ENCODE measurements around the gene SIVA1.

Gene SIVA1

DNA sequence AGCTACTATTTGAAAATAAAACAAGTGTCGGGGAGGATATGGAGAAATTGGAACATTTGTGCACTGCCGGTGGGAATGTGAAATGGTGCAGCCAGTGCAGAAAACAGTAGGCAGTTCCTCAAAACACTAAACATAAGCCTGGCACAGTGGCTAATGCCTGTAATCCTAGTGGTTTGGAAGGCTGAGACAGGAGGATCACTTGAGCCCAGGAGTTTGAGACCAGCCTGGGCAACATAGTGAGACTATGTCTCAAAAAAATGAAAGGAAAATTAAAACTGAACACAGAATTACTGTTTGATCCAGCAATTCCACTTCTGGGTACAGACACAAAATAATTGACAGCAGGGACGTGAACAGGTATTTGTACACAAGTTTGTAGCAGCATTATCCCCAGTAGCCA lies 12.6 kb downstream of the SIVA1 start:
- no peak for DNase-seq (ENCODE audit: low read depth)
- H3K4me3 ChIP-seq (ENCODE audit: low read length) = no peak overlapping the region
- TF ChIP-seq, protein P1, sequence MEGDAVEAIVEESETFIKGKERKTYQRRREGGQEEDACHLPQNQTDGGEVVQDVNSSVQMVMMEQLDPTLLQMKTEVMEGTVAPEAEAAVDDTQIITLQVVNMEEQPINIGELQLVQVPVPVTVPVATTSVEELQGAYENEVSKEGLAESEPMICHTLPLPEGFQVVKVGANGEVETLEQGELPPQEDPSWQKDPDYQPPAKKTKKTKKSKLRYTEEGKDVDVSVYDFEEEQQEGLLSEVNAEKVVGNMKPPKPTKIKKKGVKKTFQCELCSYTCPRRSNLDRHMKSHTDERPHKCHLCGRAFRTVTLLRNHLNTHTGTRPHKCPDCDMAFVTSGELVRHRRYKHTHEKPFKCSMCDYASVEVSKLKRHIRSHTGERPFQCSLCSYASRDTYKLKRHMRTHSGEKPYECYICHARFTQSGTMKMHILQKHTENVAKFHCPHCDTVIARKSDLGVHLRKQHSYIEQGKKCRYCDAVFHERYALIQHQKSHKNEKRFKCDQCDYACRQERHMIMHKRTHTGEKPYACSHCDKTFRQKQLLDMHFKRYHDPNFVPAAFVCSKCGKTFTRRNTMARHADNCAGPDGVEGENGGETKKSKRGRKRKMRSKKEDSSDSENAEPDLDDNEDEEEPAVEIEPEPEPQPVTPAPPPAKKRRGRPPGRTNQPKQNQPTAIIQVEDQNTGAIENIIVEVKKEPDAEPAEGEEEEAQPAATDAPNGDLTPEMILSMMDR (IDR thresholded peaks at IDR 0.05; ENCODE audit: insufficient read depth, low read depth, low read length, missing control alignments) = no peak

DNA sequence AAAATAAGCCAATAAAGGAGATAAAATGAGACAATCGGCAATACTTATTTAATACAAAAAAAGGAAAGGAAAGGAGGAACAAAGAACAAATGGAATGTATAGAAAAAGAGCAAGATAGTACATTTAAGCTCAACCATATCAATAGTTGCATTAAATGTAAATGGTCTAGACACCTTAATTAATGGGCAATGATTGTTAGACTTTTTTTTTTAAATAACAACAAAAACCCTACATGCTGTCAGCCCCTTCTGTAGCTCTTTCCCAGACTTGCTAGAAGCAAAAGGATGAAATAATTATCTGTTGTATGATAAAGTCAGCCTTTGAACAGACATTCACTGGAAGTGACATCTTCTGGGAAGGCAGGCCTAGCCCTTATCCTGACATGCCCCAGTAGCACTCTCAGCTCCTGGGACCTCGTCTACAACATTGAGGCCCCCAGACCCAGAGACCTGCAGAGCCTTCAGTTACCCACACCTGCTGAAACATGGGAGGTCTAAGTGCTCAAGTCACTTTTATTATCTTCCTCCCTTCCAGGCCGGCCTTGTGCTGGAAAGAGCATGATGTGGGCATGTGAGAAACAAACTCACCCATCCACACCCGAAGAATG lies 13.4 kb downstream of the SIVA1 start:
- TF ChIP-seq, protein P1 (IDR thresholded peaks at IDR 0.05; ENCODE audit: insufficient read depth, low read depth, low read length, missing control alignments) = no peak
- no peak for DNase-seq (ENCODE audit: low read depth)
- H3K4me3 ChIP-seq (ENCODE audit: low read length) = no peak overlapping the region

DNA sequence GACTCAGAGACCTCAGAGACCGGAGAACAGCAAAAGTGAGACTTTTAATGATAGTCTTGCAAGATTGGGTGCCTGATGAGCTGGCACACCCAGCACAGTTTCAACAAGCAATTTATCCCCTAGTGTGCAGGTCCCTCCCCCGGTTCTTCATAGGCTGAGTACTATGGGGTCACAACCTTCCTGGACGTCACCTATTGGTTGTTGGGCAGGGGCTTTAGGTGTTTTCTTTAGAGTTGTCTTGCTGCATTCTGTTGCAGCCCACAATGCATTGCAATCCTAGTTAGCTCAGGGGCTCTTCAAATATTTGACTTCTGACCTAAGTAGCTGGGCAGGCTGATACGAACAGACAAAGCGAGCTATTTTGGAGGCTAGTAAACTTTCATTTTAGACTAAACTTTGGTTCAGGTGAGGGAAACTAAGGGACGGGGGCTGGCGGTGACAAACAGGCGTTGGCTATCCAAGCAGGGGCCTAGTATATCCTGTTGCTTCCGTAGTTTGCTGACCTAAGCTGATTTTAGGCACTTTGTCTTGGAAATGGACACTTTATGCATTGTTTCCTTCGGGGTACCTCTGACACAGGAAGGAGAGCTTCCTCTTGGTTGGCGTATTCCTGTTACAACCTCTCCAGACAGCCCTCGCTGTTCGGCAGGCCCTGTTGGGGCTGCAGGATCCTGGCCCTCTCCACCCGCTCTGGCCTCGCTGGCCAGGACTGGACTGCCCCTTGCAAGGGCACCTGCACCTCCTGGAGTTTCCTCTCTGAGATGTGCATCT lies 14.1 kb downstream of the SIVA1 start:
- TF ChIP-seq, protein P1 (IDR thresholded peaks at IDR 0.05; ENCODE audit: insufficient read depth, low read depth, low read length, missing control alignments) = no peak
- no peak for DNase-seq (ENCODE audit: low read depth)
- H3K4me3 ChIP-seq (ENCODE audit: low read length) = no peak overlapping the region

DNA sequence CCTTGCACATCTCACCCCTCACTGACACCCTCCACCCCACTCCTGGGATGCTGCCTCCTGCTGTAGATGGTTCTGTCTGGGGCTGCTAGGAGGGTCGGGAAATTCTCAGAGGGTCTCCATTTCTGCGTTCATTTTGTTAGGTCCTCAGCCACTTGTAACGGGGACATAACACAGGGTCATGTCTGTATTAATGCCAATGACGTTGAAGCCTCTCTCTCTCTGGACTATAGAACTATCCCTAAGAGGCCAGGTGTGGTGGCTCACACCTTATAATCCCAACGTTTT lies 14.6 kb downstream of the SIVA1 start:
- H3K4me3 ChIP-seq (ENCODE audit: low read length) = no peak overlapping the region
- TF ChIP-seq, protein P1 (IDR thresholded peaks at IDR 0.05; ENCODE audit: insufficient read depth, low read depth, low read length, missing control alignments) = no peak
- DNase-seq (ENCODE audit: low read depth) = no peak

DNA sequence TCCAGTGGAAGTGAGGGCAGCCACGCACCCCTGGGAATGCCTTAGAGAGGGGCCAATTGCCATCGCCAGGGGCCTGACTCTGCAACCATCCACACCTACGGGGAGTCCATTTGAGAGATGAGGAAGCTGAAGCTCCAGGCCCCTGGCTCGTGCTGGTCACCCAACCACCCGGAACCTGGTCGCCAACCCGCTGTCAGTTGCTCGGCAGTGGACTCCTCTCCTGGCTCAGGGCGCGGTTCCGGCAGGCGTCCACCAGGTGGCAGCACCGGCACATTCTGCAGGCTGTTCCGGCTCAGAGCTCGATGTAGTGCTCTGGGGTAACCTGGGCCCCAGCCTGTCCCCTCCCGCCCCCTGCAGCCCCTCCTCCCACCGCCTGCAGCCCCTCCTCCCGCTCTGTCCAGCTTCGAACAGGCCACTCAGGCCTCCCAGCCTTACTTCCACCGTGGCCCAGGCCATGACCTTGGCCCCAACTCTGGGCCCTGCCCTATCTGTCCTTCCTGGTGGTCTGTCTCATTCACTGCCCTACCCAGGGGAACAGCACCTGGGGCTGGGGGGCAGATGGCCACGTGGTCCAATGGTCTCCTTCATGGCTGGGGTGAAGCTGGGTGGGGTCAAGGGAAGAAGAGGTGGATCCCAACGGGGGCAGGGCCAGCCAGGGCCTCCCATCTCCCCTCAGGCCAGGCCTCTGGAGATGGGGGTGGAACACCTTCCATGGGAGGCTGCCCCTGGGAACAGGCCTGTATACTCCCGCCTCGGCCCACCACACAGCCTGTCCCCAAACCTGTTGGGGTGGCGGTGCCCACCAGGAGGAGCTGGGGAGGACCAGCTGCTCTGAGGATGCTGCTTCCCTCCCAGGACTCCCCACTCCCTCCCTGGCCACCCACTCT lies 15.7 kb downstream of the SIVA1 start:
- TF ChIP-seq, protein P1 (IDR thresholded peaks at IDR 0.05; ENCODE audit: insufficient read depth, low read depth, low read length, missing control alignments) = peak; percentile 84
- H3K4me3 ChIP-seq (ENCODE audit: low read length) = no peak overlapping the region
- DNase-seq (ENCODE audit: low read depth) = peak; percentile 76

DNA sequence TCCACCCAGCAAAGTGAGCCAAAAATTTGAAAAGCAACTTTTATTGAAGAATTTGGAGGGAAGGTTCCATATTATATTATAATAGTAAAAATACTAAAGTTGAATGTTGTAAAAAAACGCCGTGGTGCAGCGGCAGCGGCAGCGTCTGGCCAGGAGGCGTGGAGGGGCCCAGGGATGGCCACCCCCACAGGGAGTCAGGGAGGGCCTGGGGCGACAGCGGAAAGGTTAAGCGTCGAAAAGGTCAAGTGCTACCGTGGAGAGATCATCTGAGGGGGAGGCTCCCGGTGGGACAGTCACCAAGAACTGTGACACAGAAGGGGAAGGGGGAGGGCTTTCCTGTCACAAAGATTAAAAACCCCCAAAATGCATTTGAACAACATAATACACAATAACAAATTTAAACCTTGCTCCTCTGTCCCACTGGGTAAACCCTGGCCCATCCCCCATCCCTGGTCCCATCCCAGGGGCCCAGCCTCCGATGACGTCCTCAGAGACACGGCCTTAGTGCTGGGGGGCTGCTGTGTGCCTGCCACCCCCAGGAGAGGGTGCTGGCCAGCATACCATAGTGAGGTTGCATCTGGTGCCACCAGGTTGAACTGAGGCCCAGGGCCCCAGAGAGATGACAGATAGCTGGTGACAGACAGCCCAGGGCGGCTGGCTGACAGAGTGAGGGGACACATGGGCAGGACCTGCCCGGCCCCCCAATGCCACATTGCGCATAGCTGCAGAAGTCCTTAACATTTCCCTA lies 16.6 kb downstream of the SIVA1 start:
- TF ChIP-seq, protein P1 (IDR thresholded peaks at IDR 0.05; ENCODE audit: insufficient read depth, low read depth, low read length, missing control alignments) = peak; percentile 0
- no peak for DNase-seq (ENCODE audit: low read depth)
- H3K4me3 ChIP-seq (ENCODE audit: low read length) = no peak overlapping the region

Measured in epithelial cell of esophagus (primary cell).